Epithelial cell of proximal tubule (primary cell): ENCODE results near the gene ADAT3. TPM values are rescaled to one million over a fixed set of nuclear protein-coding genes. Genes with fewer than 3 reads are reported as not detected.
A peak's percentile ranks its signal among the peaks of the same experiment; 100 is the strongest.

Experiments
- DNase-seq: peaks from one replicate; pipeline ENCODE4 v3.0.0-alpha.2; 2011; ENCODE audit warnings: low read depth
- H3K4me3 ChIP-seq: 2 replicates; pipeline ENCODE4 v1.5.1; 2011; ENCODE audit warnings: low read depth, mild to moderate bottlenecking, low read length
- total RNA-seq: library from RNA; depleted of rRNA; stranded (reverse); fragments of >200 nt; gene quantifications from 2 replicates; pipeline ENCODE4 v1.2.3, GENCODE V29; 2015
- TF ChIP-seq, protein P1 (sequence below): conservative IDR thresholded peaks from 2 replicates; pipeline ENCODE4 v1.5.1; 2012; ENCODE audit warnings: low read depth, mild to moderate bottlenecking, low read length

The ADAT3 gene
- total RNA-seq, 1 donor from 2014 or later = 10.3 TPM

- H3K4me3 ChIP-seq = no peak overlapping the region
- no peak for DNase-seq
- TF ChIP-seq, protein P1, sequence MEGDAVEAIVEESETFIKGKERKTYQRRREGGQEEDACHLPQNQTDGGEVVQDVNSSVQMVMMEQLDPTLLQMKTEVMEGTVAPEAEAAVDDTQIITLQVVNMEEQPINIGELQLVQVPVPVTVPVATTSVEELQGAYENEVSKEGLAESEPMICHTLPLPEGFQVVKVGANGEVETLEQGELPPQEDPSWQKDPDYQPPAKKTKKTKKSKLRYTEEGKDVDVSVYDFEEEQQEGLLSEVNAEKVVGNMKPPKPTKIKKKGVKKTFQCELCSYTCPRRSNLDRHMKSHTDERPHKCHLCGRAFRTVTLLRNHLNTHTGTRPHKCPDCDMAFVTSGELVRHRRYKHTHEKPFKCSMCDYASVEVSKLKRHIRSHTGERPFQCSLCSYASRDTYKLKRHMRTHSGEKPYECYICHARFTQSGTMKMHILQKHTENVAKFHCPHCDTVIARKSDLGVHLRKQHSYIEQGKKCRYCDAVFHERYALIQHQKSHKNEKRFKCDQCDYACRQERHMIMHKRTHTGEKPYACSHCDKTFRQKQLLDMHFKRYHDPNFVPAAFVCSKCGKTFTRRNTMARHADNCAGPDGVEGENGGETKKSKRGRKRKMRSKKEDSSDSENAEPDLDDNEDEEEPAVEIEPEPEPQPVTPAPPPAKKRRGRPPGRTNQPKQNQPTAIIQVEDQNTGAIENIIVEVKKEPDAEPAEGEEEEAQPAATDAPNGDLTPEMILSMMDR = no peak
Observed at GRCh38 chr19:1889907-1890306, 15.3 kb upstream of the ADAT3 start.

DNA sequence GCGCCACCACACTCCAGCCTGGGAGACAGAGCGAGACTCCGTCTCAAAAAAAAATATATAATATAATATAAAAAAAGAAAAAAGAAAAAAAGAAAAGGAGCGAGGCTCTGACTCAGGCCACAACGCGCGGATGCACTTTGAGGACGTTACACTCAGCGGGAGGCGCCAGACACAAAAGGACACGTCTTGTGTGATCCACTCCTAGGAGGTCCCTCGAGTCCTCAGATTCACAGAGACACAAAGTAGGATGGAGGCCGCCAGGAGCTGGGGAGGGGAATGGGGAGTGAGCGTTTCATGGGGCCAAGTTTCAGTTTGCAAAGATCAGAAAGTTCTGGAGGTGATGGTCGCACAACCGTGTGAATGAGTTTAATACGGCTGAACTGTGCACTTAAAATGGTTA, 11.4 kb upstream of the ADAT3 start:
- H3K4me3 ChIP-seq = no peak overlapping the region
- TF ChIP-seq, protein P1 = no peak
- DNase-seq = no peak

DNA sequence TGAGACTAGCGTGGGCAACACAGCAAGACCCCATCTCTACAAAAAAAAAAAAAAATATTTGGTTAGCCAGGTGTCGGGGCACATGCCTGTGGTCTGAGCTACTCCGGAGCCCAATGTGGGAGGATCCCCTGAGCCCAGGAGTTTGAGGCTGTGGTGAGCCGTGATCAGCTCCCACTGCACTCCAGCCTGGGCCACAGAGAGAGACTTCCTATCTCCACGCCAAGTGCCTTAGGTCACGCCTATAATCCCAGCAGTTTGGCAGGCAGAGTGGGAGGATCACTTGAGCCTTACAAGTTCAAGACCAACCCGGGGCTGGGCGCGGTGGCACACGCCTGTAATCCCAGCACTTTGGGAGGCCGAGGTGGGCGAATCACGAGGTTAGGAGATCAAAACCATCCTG, 8.7 kb upstream of the ADAT3 start:
- no peak for DNase-seq
- H3K4me3 ChIP-seq = no peak overlapping the region
- TF ChIP-seq, protein P1 = no peak

DNA sequence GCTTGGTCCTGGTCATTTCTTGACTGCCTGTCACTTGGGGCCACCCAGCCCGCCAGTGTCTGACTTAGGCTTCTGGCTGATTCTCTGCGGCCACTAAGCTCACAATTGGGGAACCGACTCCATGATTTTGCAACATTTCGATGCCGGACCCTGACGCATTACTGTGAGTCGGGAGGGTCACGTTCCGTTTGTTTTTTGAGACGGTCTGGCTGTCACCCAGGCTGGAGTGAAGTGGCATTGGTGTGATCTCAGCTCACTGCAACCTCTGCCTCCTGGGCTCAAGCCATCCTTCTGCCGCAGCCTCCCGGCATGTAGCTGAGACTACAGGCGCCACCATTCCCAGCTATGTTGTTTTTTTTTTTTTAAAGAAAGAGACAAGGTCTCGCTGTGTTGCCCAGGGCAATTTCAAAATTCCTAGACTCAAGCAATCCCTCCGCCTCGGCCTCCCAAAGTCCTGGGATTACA, 3.2 kb upstream of the ADAT3 start:
- TF ChIP-seq, protein P1 = no peak
- DNase-seq = no peak
- H3K4me3 ChIP-seq = no peak overlapping the region

- DNase-seq = no peak
- H3K4me3 ChIP-seq = no peak overlapping the region
- TF ChIP-seq, protein P1 = no peak
Observed at GRCh38 chr19:1902923-1903322, 2.3 kb upstream of the ADAT3 start.

DNA sequence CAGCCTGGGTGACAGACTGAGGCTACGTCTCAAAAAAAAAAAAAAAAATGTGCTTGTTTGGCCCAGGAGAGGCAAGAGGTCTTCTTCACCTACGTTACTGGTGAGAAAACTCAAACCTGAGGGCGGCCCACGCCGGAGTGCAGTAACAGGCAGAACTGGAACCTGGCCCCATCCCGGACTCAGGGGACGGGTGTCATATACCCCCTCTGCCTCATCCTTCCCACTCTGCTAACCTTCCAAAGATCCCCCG, 414 bp upstream of the ADAT3 start:
- H3K4me3 ChIP-seq = peak overlapping the region; percentile 33
- DNase-seq = no peak
- TF ChIP-seq, protein P1 = no peak

GRCh38 chr19:1905863-1906375, 720 bp downstream of the ADAT3 start:
- no peak for DNase-seq
- TF ChIP-seq, protein P1 = no peak
- H3K4me3 ChIP-seq = peak overlapping the region; percentile 72
